ENCODE data around the gene CTNND1. TPM values are rescaled to one million over a fixed set of nuclear protein-coding genes. Genes with fewer than 3 reads are reported as not detected.

CTNND1 gene
- total and polyA plus RNA-seq, 9 of the 15 experiments (the other 6 are each of a cell fraction or from before 2014, with no cell fraction given): 11.1 to 74.0 (median 43.3) TPM

GRCh38 chr11:57798905-57799559, 37.4 kb downstream of the CTNND1 start (continued):
- no peak for TF ChIP-seq BCOR (IDR thresholded peaks at IDR 0.05)
- TF ChIP-seq DPF2 (IDR thresholded peaks at IDR 0.05): peak; percentile 54; the same call in 1 of the 2 replicates
- TF ChIP-seq PBX2 (CRISPR knock-in tag; IDR thresholded peaks at IDR 0.05; ENCODE audit: low read depth): no peak
- peak; percentile 74 for TF ChIP-seq PBX2 (tag; conservative IDR thresholded peaks at IDR 0.05; ENCODE audit: low read depth)

- H3K4me3 ChIP-seq: no peak overlapping the region
- peak; percentile 70 to 73 (median 71) for DNase-seq (ENCODE audit: extremely low read depth in 1 of 4, low spot score in 3 of 4)
- no peak overlapping the region for H3K4me2 ChIP-seq (ENCODE audit: insufficient read depth, low read length)
- H3K9ac ChIP-seq (ENCODE audit: insufficient read depth in 1 of 2, low read depth in 2 of 2, low read length in 2 of 2): no peak overlapping the region
- H3K4me1 ChIP-seq (replicated peaks in 1 of 2; ENCODE audit: control insufficient read depth in 2 of 2, insufficient read depth in 2 of 2, low read length in 2 of 2): peaks cover 0 to 19% of the 10 kb centered on the region in 2 experiments; a peak in 3 of 5 replicates
- ATAC-seq: peak; percentile 86
- H3K9me1 ChIP-seq (ENCODE audit: control insufficient read depth, insufficient read depth, low read length): no peaks in the 10 kb centered on the region
- no peak overlapping the region; the same call in 2 of the 3 replicates for H3K27ac ChIP-seq (ENCODE audit: extremely low read depth, low read depth, low read length)
- 56% methylated on average over 4 of the region's 4 CpGs for WGBS (ENCODE audit: insufficient coverage, low coverage, missing lambda C conversion rate)
- POLR2A ChIA-PET: interaction anchor here (0.7 to 2.4 kb wide), 9 partner anchors 9 to 153 kb away, joined by 3 to 7 read pairs (median 4); partner anchors contain the start of gene SELENOH
- H2AFZ ChIP-seq (ENCODE audit: low read depth, low read length): no peak overlapping the region
- CTCF ChIA-PET (ENCODE audit: low intra/inter-chr PET ratio): interaction anchor here (0.6 to 1.4 kb wide), 9 partner anchors 40 to 257 kb away, joined by 3 to 7 read pairs (median 5); partner anchors contain the start of genes BTBD18, CTNND1 and UBE2L6
- H4K20me1 ChIP-seq (replicated peaks; ENCODE audit: control insufficient read depth, insufficient read depth, low read length): no peaks in the 10 kb centered on the region; the same call in 1 of the 2 replicates
- FAIRE-seq: peak; percentile 89
- peaks cover 23% of the 10 kb centered on the region for H3K79me2 ChIP-seq (ENCODE audit: control insufficient read depth, insufficient read depth, low read length)
- in situ Hi-C loops (cut with MboI) (loop anchor here (10.0 to 25.0 kb wide), 2 partner anchors 136 to 712 kb away; partner anchors contain the start of genes OR5B21 and ZDHHC5), intact Hi-C loops (cut with micrococcal nuclease) (loop anchor here (1.0 to 10.0 kb wide), 4 partner anchors 49 to 236 kb away; partner anchors contain the start of genes BTBD18, MED19, TMX2 and UBE2L6)
- no TSS peak for BruUV-seq (replicated peaks)
- H3K27me3 ChIP-seq (ENCODE audit: control insufficient read depth in 2 of 2, insufficient read depth in 2 of 2, low read length in 2 of 2): no peaks in the 10 kb centered on the region
- H3K36me3 ChIP-seq (ENCODE audit: control insufficient read depth, insufficient read depth, low read length): peaks cover 66% of the 10 kb centered on the region
- no peaks in the 10 kb centered on the region for H3K9me3 ChIP-seq (replicated peaks; ENCODE audit: control insufficient read depth, insufficient read depth, low read depth, low read length)
- TF ChIP-seq ZBTB33 (CRISPR knock-in tag; IDR thresholded peaks at IDR 0.05) (0 out of 2 replicates have a peak, but pooled peaks have one; percentile 0), MLLT1 (IDR thresholded peaks at IDR 0.05) (peak in 1 of 2 experiments; percentile 47; a peak in 1 of 4 replicates), SOX6 (IDR thresholded peaks at IDR 0.05) (peak; percentile 97), KDM1A (IDR thresholded peaks at IDR 0.05) (no peak)
These were observed 39.0 kb downstream of the CTNND1 start for GRCh38 chr11:57800444-57801182.

Data from K562 (cell line).